DND-41 (cell line): Measurements from ENCODE around the gene MAPK14.

Experiments used
- CTCF ChIP-seq: IDR thresholded peaks from 2 replicates; pipeline ENCODE4 v1.5.1; 2012; ENCODE audit warnings: borderline replicate concordance, low read length, moderate library complexity, mild to moderate bottlenecking; ENCODE audit not compliant: poor library complexity, severe bottlenecking; ENCODE audit errors: extremely low read depth
- EZH2 ChIP-seq: IDR thresholded peaks from 3 replicates; pipeline ENCODE4 v1.6.1; 2012; ENCODE audit warnings: borderline replicate concordance, low read depth, mild to moderate bottlenecking, moderate library complexity, low read length, inconsistent platforms; ENCODE audit not compliant: severe bottlenecking

GRCh38 chr6:36118550-36119107, 91.0 kb downstream of the MAPK14 start:
- TF ChIP-seq CTCF, result no peak
- TF ChIP-seq EZH2, result no peak
